ENCODE results near the gene GCN1. TPM values are rescaled to one million over a fixed set of nuclear protein-coding genes. Genes with fewer than 3 reads are reported as not detected.

Gene GCN1
- total RNA-seq, 2 donors from 2014 or later: 53.4 to 144 TPM

GRCh38 chr12:120222288-120222832 lies 27.8 kb upstream of the GCN1 start:
- Histone ChIP-seq H3K4me3 (no peak overlapping the region), H3K9ac (ENCODE audit: low read depth in 2 of 2, low read length in 2 of 2) (no peak overlapping the region), H3K27me3 (no peaks in the 10 kb centered on the region), H3K4me1 (peaks cover 9% of the 10 kb centered on the region), H3K36me3 (peaks cover 39% of the 10 kb centered on the region), H3K27ac (no peak overlapping the region), H3K9me3 (no peaks in the 10 kb centered on the region)
- no peak for DNase-seq
- intact Hi-C loops (cut with DNase I): no loop called here
- TF ChIP-seq CTCF (IDR thresholded peaks at IDR 0.05): no peak

GRCh38 chr12:120221576-120221900 lies 27.0 kb upstream of the GCN1 start:
- Histone ChIP-seq H3K9me3 (no peaks in the 10 kb centered on the region), H3K4me1 (peaks cover 5% of the 10 kb centered on the region), H3K36me3 (peaks cover 39% of the 10 kb centered on the region), H3K4me3 (no peak overlapping the region), H3K27ac (no peak overlapping the region), H3K27me3 (no peaks in the 10 kb centered on the region), H3K9ac (ENCODE audit: low read depth in 2 of 2, low read length in 2 of 2) (no peak overlapping the region)
- no peak for TF ChIP-seq CTCF (IDR thresholded peaks at IDR 0.05)
- intact Hi-C loops (cut with DNase I): no loop called here
- DNase-seq: no peak

GRCh38 chr12:120220838-120221575 lies 26.5 kb upstream of the GCN1 start:
- TF ChIP-seq CTCF (IDR thresholded peaks at IDR 0.05): no peak
- no peak overlapping the region for H3K4me3 ChIP-seq
- H3K36me3 ChIP-seq: peaks cover 39% of the 10 kb centered on the region

GRCh38 chr12:120218680-120219606 lies 24.4 kb upstream of the GCN1 start:
- Histone ChIP-seq H3K27ac (no peak overlapping the region), H3K9ac (ENCODE audit: low read depth in 2 of 2, low read length in 2 of 2) (no peak overlapping the region), H3K4me1 (no peaks in the 10 kb centered on the region), H3K27me3 (no peaks in the 10 kb centered on the region), H3K9me3 (no peaks in the 10 kb centered on the region), H3K36me3 (peaks cover 48% of the 10 kb centered on the region), H3K4me3 (no peak overlapping the region)
- intact Hi-C loops (cut with DNase I): no loop called here
- TF ChIP-seq CTCF (IDR thresholded peaks at IDR 0.05): no peak
- no peak for DNase-seq

More at GRCh38 chr12:120220838-120221575, 26.5 kb upstream of the GCN1 start:
- no peaks in the 10 kb centered on the region for H3K27me3 ChIP-seq
- no peaks in the 10 kb centered on the region for H3K4me1 ChIP-seq
- no peak overlapping the region for H3K27ac ChIP-seq
- H3K9ac ChIP-seq (ENCODE audit: low read depth in 2 of 2, low read length in 2 of 2): no peak overlapping the region
- intact Hi-C loops (cut with DNase I): no loop called here
- no peak for DNase-seq
- no peaks in the 10 kb centered on the region for H3K9me3 ChIP-seq

GRCh38 chr12:120216742-120217605 lies 22.5 kb upstream of the GCN1 start:
- no peaks in the 10 kb centered on the region for H3K27me3 ChIP-seq
- no peak for TF ChIP-seq CTCF (IDR thresholded peaks at IDR 0.05)
- H3K27ac ChIP-seq: no peak overlapping the region
- no peaks in the 10 kb centered on the region for H3K9me3 ChIP-seq
- no peaks in the 10 kb centered on the region for H3K4me1 ChIP-seq
- H3K36me3 ChIP-seq: peaks cover 47% of the 10 kb centered on the region
- intact Hi-C loops (cut with DNase I): no loop called here
- DNase-seq: no peak
- no peak overlapping the region for H3K4me3 ChIP-seq
- no peak overlapping the region for H3K9ac ChIP-seq (ENCODE audit: low read depth in 2 of 2, low read length in 2 of 2)

Data from colonic mucosa (tissue), 4 donors.